GM19099 (cell line): ENCODE results near the gene CUEDC2.
A peak's percentile ranks its signal among the peaks of the same experiment; 100 is the strongest.

Experiments
- POLR2A ChIP-seq: IDR thresholded peaks from 3 replicates; pipeline ENCODE4 v1.6.1; 2011; ENCODE audit warnings: low read depth; ENCODE audit not compliant: insufficient read length; ENCODE audit errors: extremely low read depth

Gene CUEDC2

DNA sequence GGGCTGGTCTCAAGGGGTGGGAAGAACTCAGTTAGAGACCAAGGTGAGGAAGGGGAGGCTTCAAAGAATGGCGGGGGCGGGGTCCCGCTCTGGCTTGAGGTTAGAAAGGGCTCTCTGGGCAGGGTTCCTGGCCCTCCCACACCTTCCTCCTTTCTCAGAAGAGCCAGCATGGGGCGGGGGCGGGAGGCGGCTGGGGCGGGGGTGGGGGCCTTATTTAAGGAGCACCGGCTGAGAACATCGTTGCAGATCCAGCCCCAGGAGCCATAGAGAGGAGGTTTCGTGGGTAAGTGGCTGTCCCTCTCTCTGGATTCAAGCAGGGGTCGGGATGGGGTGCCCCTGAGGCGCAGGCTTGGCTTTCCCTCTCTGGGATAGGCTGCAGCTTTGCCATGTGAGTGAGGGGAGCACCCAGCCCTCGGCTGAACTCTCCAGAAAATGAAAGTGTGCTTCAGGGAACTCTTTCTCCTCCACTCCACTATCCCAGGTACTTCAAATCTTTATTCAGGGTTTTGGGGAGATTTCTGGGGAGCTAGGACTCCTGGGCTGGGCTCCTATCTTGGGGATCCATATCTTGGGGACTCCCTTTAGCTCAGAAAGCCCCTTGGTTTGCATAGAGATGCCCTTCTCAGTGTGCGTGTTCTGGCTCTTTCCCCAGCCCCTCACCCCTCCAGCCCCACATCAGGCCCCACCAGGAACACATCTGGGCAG is 3.3 kb upstream of the CUEDC2 start:
- TF ChIP-seq POLR2A: peak; percentile 47

DNA sequence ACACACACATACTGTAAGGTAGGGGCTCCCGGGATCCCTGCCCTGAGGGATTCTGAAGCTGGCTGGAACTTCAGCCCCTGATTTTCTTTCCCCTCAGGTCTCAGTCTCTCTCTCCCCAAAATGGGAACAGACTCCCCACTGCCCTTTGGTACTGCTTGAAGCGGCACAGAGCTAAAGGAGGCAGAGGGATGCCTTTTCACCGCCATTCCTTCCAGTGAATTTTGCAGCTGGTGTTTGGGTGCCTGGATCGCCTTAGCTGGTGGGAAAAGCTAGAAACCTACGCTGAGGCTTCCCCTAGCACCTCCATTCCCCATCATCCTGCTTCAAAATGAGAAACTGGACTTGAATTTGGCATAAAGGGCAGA is 2.7 kb upstream of the CUEDC2 start:
- TF ChIP-seq POLR2A: no peak

DNA sequence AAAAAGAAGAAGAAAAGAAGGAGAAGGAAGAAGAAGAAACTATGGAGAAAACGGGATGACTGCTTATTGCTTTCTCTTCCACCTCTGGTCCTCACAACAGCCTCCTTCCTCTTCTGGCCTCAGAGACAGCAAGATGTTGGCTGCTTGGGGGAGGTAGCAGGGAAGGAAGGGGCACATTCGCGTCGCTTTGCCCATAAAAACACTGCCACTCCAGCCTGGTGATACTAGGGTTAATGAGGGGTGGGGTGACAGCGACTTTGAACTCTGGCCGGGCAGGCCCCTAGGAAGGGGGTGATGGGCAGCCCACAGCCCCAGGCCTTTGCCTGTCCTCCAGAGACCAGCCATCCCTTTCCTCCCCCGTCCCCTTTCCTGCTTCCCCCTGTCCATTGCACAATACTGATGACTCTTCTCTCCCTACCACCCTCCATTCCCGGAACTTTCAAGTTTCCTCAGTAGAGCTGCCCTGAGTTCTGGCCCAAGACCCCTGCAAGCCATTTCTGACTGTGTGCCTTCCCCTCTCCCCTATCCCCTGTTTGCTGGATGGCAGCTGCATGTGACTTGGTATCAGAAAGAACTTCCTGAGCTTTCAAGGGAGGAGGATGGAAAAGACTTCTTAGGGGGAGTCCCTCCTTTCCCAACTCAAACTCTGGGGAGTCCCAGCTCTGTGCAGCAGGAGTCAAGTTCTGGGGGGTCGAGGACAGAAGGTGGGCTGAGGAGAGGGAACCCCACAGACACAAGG is 2.2 kb upstream of the CUEDC2 start:
- no peak for TF ChIP-seq POLR2A

DNA sequence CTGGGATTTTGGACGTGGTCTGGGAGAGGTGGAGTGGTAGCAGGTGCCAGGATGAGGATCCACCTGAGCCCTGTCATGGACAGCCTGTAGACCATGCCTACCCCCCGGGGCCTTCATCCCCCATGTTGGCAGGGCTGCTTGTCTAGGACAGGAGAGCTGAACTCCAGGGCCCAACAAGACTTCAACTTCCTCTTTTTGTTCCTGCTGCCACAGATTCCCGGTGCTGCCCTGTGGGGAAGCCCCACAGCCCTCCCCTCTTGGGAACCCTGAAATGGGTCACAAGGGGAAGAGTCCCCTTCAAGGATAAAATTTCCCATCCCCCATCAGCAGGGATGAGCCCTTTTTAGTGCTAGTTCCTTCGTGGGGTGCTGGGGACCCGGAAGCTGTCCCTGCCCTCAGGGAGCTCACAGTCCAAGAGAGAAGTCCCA is 1.3 kb upstream of the CUEDC2 start:
- no peak for TF ChIP-seq POLR2A

DNA sequence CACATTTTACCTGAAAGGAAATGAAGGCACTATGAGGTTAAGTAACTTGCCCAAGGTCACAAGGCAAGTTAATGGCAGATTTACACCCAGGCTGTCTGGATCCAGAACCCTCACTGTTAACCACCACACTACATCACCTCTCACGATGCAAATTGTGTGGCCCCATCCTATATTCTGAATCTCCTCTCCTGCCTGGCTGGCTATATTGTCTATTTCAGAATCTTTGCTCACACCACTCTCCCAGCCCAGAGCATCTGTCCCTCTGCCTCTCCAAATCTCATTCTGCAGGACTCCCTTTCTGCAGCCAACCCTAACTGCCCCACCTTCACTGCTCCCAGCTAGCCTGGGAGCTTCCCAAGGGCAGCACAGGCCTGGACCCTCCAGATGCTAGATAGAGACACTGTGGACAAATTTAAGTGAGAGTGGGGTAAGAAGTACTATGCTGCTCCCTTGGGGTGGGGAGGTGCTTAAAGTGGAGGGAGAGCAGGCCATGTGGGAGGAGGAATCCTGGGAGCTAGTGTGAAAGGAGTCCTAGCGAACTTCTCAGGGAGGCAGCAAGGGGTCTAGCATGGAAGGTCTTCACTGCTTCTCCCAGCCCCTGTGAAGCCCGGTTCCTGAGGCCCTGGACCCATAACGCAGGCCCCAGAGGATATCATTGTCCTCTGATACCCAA is 786 bp downstream of the CUEDC2 start:
- TF ChIP-seq POLR2A: no peak

DNA sequence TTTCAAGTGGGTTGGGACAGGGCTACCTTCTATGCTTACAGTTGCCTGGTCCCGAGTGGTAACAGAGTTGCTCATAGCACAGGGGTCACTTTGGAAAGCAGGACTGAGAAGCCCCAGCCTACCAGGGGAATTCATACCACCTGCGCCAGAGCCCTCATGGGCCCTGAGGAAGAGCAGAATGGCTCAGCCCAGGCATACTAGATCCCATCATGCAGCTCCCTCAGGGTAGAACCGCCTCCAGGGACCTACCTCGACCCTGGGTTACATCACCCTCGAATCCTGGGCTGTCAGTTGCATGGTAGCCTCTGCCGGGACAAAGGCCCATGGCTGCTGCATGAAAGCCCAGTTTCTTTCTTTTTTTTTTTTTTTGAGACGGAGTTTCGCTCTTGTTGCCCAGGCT is 2.9 kb downstream of the CUEDC2 start:
- no peak for TF ChIP-seq POLR2A

DNA sequence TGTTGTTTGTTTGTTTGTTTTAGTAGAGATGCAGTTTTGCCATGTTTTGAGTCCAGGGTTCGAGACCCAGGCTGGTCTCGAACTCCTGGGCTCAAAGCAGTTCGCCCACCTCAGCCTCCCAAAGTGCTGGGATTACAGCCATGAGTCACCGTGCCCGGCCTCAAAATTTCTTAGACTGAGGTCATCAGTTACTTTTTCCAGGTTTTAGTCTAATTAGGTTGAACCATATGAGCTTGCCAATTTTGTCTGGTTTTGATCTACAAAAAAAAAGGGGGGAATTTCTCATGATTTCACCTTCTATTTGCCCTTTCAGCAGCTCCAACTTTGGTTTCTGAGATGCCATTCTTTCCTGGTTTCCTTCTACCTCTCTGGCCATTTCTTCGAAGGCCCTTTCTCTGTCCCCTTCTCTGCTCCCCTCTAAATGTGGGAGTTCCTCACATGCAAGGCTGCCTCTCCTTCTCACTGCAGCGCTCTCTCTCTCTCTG is 5.5 kb downstream of the CUEDC2 start:
- TF ChIP-seq POLR2A: no peak

DNA sequence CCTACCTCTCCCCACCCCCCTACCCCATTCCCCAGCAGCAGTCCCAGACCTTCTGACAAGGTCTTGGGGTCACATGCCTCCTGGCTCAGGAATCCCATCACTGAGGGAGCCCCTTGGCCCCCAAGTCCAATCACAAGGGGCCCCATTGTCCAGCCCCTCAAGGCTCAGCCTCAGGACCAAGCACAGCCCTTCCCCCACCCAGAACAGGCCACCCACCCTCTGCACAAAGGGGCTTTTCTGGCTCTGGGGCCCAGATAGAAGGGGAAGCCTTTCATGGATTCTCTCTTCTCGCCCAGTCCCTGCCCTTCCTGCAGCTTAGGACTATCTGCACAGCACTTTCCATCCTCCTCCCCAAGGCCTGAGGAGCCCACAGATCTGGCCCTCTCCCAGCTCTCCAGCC is 6.9 kb downstream of the CUEDC2 start:
- TF ChIP-seq POLR2A: no peak

DNA sequence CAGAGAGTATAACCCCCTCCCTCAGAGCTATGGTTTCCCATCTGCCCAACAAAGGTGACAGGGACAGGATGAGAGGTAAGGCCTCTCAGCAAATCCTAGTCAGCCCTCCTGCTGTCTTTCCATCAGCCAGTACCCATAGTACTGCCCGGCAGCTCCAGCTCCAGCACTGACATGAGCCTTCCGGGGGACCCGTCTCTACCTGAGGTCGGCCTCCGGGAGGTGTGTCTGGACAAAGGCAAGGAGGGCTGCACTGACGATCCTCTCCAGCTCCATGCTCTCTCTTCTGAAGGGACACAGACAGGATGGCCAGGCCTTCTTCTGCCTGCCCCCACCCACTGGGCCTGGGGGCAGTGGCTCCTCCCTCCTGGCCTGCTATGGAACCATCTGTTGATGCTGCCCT is 7.5 kb downstream of the CUEDC2 start:
- TF ChIP-seq POLR2A: no peak

DNA sequence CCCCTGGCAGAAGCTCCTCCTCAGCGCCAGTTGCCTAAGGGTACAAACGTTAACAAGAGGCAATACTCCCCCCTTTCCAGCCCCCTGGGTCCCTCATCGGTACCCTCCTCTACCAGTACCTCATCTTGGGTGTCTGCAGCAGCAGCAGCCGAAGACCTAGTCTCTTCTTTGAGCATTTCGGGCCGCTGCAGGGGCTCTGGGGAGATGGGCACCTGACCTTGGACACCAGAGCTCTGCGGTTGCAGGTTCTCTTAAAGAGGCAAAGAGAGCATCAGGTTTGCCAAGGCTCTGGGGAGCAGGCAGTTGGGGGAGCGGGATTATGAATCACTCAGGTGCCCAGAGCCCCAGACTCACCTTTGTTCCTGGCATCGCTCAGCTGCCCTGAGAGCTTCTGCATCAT is 8.2 kb downstream of the CUEDC2 start:
- TF ChIP-seq POLR2A: no peak

DNA sequence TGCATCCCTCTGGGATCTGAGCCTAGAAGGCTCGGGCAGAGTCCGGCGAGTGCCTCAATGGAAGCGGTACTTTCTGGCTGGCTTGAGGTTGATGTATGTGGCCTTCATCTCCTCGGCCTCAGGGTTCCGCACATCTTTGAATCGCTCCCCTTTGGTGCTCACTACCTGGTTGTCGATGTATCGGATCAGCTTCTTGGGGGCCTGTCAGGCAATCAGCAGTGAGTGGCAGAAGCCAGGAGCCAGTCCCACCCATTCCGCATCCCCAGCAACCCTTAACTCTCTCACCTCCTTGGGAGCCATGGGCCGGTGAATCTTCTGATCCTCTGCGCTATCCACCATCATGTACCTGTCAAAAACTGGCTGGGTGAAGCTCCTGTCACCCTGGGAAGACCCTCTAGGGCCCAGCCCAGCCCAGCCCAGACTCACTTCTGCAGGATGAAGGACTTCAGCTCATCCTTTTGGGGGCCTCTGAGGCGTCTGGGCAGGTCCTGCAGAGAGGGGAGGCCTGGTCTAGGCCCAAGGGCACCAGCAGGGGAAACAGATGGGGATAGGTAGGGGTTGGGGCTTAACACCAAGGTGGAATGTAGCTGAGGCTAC is 8.9 kb downstream of the CUEDC2 start:
- no peak for TF ChIP-seq POLR2A

DNA sequence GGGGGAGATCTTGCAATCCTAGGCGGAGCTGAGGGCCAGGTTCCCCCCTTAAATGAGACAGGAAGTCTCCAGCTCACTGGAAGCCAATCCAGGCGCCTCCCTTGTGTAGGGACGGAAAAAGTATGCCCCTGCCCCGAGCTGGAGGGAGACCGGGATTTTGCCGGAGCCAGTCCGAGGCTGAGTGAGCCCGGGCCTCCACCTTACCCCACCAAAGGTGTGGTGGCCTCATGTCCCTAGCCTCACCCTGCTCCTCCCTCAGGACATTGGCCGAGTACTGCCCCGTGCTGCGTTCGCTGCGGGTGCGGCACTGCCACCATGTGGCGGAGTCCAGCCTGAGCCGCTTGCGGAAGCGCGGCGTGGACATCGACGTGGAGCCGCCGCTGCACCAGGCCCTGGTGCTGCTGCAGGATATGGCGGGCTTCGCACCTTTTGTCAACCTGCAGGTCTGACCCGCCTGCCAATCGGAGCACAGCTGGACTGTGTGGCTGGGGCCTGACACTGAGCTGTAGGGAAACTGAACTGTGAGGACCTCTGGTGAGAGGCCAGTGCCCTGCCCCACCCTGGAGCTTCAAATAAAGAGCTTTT is 9.7 kb downstream of the CUEDC2 start:
- peak; percentile 35 for TF ChIP-seq POLR2A

DNA sequence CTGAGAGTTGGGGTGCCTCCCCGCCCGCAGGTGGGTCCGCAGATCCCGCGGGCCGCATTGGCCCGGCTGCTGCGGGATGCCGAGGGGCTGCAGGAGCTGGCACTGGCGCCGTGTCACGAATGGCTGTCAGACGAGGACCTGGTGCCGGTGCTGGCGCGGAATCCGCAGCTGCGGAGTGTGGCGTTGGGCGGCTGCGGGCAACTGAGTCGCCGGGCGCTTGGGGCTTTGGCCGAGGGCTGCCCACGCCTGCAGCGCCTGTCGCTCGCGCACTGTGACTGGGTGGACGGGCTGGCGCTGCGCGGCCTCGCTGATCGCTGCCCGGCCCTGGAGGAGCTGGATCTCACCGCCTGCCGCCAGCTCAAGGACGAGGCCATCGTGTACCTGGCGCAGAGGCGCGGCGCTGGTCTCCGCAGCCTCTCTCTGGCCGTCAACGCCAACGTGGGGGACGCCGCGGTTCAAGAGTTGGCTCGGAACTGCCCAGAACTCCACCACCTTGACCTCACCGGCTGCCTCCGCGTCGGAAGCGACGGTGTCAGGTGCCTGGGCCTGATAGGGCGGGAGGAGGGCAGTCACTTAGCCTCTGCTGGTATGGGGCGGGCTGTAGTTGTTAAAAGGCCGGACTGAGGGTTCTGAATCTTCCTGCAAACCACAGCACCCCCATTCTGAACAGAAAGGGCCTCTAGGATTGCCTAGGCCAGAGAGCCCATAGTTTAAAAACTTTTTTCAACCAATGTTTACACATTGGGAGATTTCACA is 10.4 kb downstream of the CUEDC2 start:
- no peak for TF ChIP-seq POLR2A

DNA sequence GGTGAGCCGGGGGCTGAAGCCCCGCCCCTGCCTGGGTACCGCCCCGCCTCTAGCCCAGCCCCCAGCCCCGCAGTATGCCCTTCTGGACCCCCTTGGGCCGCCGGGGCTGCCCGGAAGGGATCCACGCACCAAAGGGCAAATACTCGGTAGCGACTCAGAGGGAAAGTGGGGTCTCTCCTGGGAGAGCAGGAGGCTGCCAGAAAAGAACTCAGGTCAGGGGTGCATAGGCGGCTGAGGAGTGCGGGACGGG is 10.9 kb downstream of the CUEDC2 start:
- TF ChIP-seq POLR2A: no peak

DNA sequence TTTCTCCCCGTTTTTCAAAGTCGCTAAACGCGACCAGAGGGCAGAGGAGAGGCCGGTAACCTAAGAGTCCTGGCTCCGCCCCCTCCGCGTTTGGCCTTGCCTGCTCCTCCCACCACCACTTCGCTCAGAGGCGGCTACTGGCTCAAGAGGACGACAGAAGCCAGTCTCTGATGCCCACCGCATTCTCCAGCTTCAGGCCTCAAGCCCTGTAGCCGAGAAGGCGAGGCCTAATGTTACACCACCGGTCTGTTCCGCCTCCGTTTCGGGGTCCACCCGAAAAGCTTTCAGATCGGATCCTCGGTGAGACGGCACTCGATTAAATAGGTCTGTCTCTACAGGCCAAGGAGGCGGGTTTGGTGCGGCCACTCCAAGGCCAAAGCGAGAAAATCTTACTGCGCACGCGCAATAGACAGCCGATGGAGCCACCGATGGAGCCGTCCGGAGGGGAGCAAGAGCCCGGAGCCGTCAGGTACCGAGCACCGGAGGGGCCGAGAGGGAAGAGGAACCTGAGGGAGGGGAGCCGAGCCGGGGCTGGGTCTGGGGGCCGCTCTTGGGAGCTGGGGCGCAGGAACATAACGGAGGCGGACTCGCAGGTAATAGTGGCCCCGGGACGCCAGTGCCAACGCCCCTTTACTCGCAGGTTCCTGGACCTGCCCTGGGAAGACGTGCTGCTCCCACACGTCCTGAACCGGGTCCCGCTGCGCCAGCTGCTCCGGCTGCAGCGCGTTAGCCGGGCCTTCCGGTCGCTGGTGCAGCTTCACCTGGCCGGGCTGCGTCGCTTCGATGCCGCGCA is 11.5 kb downstream of the CUEDC2 start, which contains the start of gene FBXL15:
FBXL15 (plus strand) TSS at position 123 of the 793 bp plus-strand sequence; CDS start at position 417, 294 bp downstream.
- TF ChIP-seq POLR2A: peak; percentile 71
